C4-2B (cell line): ENCODE data around the gene ZNF428.

Experiments
- ZFX ChIP-seq: fragments of 450-650 bp; IDR thresholded peaks from 2 replicates; pipeline ENCODE4 v1.6.1; 2017
- TF ChIP-seq, protein P1 (sequence below): fragments of 450-650 bp; conservative IDR thresholded peaks from 2 replicates; pipeline ENCODE4 v1.5.1; 2017; ENCODE audit warnings: mild to moderate bottlenecking

DNA sequence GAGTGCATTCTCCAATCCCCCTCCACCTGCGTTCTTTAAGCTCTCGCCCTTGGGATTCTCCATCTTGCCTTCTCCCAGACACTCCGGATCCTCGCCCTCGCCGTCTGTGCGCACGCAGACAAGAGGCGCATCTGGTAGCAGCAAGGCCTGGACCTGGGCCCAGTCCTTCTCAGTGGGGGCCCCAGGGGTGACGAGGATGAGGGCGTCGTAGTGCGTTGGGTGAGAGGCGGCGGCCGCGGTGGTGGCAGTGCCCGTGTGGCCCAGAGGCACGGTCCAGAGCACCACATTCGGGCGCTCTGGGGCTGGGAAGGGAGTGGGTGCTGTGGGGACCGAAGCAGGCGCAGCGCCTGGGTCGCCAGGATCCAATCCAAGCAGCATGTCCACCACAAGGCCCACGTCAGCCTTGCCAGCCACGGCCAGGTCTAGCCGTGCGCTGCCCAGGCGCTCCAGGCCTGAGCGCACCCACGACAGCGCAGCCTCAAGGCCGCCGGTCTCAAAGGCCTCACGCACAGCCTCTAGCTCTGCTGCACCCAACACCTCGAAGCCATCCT is 26.6 kb downstream of the ZNF428 start:
- TF ChIP-seq ZFX, result no peak
- TF ChIP-seq, protein P1, sequence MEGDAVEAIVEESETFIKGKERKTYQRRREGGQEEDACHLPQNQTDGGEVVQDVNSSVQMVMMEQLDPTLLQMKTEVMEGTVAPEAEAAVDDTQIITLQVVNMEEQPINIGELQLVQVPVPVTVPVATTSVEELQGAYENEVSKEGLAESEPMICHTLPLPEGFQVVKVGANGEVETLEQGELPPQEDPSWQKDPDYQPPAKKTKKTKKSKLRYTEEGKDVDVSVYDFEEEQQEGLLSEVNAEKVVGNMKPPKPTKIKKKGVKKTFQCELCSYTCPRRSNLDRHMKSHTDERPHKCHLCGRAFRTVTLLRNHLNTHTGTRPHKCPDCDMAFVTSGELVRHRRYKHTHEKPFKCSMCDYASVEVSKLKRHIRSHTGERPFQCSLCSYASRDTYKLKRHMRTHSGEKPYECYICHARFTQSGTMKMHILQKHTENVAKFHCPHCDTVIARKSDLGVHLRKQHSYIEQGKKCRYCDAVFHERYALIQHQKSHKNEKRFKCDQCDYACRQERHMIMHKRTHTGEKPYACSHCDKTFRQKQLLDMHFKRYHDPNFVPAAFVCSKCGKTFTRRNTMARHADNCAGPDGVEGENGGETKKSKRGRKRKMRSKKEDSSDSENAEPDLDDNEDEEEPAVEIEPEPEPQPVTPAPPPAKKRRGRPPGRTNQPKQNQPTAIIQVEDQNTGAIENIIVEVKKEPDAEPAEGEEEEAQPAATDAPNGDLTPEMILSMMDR, result no peak
